ENCODE measurements around the gene RCCD1.

DNA sequence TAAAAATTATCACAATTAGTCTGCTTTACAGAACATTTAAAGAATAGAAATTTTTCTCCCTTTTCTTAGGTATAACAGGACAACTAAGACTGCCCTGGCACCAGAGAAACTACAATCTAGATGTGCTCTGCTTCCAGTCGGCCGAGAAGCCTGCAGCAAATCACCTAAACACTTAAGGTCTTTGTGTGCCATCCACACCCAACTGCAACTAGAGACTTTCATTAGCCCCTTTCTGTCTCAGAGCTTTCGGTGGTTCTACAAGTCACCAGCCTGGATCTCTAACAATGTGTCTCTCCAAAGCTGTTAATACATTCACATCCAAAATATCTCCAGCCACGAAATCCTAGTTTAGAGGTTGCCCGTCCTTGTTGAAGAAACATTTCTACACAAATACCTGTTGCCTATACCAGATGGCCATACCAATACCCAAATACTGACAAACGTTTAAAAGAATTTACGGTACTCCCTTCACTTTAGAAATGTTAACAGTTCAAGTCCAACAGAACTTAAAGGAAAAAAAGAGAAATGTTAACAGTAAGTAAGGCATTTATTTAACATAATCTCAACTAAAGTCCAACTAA is 33.0 kb downstream of the RCCD1 start:
- TF ChIP-seq, protein P1, sequence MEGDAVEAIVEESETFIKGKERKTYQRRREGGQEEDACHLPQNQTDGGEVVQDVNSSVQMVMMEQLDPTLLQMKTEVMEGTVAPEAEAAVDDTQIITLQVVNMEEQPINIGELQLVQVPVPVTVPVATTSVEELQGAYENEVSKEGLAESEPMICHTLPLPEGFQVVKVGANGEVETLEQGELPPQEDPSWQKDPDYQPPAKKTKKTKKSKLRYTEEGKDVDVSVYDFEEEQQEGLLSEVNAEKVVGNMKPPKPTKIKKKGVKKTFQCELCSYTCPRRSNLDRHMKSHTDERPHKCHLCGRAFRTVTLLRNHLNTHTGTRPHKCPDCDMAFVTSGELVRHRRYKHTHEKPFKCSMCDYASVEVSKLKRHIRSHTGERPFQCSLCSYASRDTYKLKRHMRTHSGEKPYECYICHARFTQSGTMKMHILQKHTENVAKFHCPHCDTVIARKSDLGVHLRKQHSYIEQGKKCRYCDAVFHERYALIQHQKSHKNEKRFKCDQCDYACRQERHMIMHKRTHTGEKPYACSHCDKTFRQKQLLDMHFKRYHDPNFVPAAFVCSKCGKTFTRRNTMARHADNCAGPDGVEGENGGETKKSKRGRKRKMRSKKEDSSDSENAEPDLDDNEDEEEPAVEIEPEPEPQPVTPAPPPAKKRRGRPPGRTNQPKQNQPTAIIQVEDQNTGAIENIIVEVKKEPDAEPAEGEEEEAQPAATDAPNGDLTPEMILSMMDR (conservative IDR thresholded peaks at IDR 0.05), result no peak
- TF ChIP-seq EZH2 (IDR thresholded peaks at IDR 0.05; ENCODE audit: low read depth), result no peak

All from PC-9 (cell line).